Islet precursor cell (in vitro differentiated cells): ENCODE measurements around the gene ANO3.
A peak's percentile ranks its signal among the peaks of the same experiment; 100 is the strongest.

Source experiments
- DNase-seq: peaks from one replicate; pipeline ENCODE4 v3.0.0-alpha.2; 2018

ANO3 gene

GRCh38 chr11:26649884-26650283 is 318.0 kb downstream of the ANO3 start:
- peak; percentile 78 for DNase-seq

DNA sequence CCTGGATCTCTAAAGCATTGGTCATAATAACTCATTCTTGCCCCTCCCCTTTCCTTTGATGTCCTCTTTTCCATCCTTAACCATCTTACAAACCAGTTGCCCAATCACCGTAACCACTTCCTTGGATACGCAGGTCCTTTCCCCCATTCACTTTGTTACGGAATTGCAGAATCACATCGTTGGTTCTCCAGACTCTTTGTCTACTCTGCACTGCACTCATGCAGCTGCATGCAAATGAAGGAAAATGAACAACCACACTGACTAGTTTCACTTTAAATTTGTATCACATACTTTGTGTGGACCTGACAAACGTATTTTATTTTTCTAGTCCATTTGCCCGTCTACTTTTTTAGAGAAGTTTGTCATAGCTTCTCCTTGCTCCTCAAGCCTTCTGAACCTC is 320.0 kb downstream of the ANO3 start:
- no peak for DNase-seq

DNA sequence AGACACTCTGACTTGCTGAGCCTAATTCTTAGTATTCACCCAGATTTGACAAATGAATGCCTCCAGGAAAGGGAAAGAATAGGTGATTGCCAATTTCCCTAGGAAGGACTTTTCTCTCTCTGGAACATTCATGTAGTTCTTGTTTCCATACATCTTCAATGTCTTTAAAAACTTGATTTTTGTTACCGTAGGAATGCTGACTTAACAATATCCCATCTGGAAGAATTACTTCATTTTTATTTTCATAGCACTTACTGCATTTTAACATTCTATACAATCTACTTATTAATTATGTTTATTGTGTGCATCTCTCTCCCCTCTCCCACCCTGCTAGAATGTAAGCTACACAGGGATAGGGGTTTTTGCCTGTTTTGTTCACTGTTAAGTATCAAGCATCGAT is 323.4 kb downstream of the ANO3 start:
- DNase-seq, result no peak

GRCh38 chr11:26662916-26663315 is 331.0 kb downstream of the ANO3 start:
- no peak for DNase-seq

DNA sequence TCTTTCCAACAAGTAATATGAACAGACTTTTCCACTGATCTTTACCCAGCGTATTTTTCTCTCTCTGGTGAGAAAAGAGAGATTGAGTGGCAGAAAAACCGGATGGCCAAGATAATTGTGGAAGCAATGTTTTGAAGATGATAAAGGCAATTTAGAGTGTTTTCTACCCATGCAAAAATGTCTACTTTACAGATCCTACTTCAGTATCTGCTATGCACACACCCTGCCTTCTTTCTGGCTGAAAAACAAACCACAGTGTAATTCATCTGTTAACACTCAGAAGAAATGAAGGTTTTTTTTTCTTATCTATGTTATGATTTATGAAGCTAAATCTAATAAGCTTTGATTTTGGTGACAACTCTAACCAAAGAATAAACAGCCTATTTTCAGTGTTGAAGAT is 333.1 kb downstream of the ANO3 start:
- DNase-seq, result no peak

GRCh38 chr11:26665946-26666345 is 334.0 kb downstream of the ANO3 start:
- DNase-seq, result no peak

DNA sequence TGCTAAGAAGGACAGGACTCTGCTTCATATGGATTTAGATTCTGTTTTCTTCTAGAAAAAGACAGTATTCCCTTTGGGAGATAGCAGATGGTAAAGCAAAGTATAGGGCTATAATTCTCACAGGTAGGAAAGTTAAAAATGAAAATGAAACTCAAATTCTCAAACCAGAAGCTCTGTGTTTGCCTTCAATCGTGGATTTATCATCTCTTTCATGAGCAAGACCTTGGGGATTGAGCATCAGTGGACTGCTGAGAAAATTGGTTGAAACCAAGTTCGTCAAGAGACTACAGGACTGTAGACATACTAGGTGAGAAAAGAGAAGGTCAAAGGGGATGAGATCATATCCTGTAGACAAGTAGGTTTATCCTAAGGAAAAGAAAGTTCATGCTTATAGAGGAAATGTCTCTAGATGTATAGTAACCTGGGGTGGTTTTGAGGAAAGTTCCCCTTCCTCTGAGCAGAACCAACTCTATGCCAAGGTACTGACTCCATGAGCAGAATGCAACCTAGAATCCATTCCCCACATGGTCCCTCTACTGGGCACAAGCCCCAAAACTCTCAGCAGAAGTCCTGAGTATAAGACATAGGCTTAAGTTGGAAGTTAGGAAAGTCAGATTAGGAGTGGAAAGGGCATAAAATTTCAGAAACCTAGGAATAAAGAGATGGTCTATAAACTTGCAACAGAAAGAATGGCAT is 343.5 kb downstream of the ANO3 start:
- DNase-seq, result no peak

DNA sequence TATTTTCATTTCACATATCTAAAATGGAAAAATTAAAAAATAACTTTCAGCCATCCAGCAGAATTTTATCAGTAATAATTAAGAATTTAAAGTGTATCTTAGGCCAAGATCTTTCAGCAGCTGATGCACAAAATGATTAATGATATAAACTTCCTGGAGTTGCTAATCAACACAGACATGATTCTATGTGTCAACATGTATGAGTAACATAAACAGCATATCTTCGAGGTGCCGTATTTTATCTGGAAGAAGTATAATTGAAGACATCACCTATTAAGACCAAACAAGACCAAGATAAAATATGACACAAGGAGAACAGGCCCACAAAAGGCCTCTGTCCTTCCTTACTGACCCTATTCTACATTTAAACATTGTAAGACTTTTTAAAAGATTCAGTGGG is 344.7 kb downstream of the ANO3 start:
- no peak for DNase-seq

DNA sequence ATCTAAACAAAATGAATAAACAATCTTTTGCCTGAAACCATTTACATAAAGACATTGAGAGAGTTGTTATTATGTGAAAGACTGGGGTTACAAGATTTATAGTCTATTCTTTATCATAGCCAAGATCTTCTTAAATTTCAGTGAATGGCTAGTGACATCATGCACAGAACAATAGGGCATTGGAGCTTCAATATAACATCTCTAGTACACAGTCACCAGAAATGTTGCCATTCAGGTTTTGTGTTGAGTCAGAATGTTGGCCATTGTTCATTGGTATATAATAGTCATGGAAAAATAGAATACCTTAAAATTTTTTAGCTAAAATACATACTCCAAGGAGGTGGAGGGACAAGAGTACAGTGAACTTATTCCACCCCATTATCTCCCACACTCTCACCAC is 345.6 kb downstream of the ANO3 start:
- DNase-seq, result no peak

DNA sequence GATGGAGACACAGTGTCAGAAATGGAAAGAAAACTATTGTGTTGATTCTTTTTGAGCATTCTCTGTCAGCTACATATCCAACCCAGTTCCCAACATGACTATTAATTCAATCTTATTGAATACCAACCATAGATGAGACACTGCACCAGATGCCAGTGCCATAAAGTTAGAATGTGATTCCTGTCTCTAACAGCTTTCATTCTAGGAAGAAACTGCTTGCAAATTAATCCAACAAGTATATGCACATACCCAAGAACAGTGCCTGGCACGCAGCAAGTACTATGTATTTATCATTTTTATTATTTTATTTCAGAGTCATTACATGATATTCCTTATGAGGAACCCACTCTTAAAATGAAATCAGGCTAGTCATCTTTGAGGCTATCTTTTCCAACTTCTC is 355.4 kb downstream of the ANO3 start:
- DNase-seq, result no peak

DNA sequence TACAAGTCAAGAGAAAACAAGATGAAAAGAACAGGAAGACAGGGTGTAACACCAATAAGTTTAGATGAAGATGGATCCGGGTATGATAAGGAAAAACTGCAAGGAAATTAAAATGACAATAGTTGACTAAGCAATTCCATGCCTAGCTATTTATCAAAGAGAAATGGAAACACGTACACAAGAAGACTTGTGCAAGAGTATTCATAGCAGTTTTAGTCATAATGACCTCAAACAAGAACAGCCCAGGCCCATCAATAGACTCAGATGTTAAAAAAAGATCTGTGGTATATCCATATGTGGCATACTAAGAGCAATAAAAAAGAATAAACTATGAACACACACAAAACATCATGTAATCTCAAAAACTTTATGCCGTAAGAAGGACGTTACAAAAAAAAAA is 356.8 kb downstream of the ANO3 start:
- no peak for DNase-seq

DNA sequence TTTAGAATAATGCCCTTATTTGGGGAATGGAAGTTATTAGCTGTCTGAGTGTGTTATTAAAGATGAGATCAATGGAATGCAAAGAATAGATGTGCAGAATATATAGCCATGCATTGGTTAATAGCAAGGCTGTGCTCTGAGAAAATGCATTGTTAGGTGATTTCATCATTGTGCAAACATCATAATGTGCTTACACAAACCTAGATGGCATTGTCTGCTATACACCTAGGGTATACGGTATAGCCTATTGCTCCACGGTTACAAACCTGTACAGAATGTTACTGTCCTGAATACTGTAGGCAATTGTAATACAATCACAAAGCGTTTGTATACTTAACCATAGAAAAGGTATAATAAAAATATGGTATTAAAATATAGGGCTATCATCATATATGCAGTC is 364.4 kb downstream of the ANO3 start:
- DNase-seq, result no peak

GRCh38 chr11:26698224-26698623 is 366.3 kb downstream of the ANO3 start:
- DNase-seq, result no peak

DNA sequence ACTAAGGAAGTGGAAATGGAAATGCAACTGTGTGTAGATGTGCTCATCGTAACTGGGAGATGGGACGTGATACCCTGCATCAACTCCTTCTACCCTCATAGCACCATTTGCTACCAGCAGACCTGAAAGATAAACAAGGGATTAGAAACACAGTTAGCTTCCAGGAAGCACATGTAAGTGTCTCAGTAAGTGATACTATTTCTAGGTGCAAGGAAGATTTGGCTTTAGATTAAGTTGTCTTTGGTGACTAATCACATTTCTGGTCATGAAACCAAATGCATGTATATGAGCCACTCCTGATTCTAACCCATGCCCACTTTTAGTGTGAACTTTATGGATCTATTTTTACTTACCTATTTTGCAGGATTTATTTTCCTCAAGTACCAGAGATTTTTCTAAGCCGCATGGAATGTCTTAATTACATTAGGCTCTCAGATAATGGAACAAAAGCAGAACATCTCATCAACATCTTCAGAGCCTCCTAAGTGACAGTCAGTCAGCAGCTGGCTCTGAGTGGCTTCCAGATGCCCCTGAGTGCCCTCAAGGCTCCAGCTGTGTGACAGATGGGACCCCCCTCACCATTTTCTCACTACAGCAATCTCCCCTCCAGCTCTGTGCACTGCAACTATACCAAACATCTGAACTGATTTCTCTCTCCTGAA is 368.8 kb downstream of the ANO3 start:
- no peak for DNase-seq

GRCh38 chr11:26702406-26702805 is 370.5 kb downstream of the ANO3 start:
- DNase-seq, result no peak

- no peak for DNase-seq
Measured at GRCh38 chr11:26703411-26704191, 371.7 kb downstream of the ANO3 start.

DNA sequence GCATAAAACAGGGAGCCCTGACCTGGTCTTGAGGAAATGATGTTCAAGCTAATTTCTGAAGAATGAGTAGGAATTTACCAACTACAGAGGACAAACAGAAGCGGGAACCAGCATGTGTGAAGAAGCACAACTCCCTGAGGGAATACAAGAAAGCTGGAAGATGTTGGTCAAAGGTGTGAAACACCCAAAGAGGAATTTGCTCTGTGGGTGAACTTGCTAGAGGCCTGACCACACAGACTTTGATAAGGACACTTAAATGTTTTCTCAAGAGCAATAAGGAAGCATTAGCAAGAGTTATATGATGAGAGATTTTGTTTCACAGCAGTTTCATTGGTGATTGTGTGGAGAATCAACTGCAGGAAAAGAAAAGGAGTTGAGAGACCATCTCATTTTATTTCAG is 372.3 kb downstream of the ANO3 start:
- no peak for DNase-seq

GRCh38 chr11:26706181-26706580 is 374.3 kb downstream of the ANO3 start:
- DNase-seq, result no peak

GRCh38 chr11:26708736-26709456 is 377.0 kb downstream of the ANO3 start:
- DNase-seq, result no peak

- DNase-seq, result no peak
Measured at GRCh38 chr11:26710489-26710888, 378.6 kb downstream of the ANO3 start.

GRCh38 chr11:26712497-26712896 is 380.6 kb downstream of the ANO3 start:
- no peak for DNase-seq
